Stimulated activated CD4-positive, alpha-beta T cell treated with anti-CD3 and anti-CD28 coated beads, TNF-alpha, amount 100 ng/mL, for 48 hours (primary cell): Measurements from ENCODE around the gene SLC22A25.
A peak's percentile ranks its signal among the peaks of the same experiment; 100 is the strongest.
"Not testable (repeated sequence)": the region's sequence is repeated elsewhere in the genome, so short reads cannot be mapped to it uniquely, and the experiment has no call there.

Experiments used
- DNase-seq, 3 donors: peaks; one replicate each; pipeline ENCODE4 v3.0.0-alpha.2; 2020; ENCODE audit warnings: low read depth in 3 of 3

The SLC22A25 gene

GRCh38 chr11:63235471-63236461 is 7.6 kb downstream of the SLC22A25 start:
- not testable (repeated sequence) for DNase-seq

GRCh38 chr11:63229815-63230214 is 13.6 kb downstream of the SLC22A25 start:
- no peak for DNase-seq

DNA sequence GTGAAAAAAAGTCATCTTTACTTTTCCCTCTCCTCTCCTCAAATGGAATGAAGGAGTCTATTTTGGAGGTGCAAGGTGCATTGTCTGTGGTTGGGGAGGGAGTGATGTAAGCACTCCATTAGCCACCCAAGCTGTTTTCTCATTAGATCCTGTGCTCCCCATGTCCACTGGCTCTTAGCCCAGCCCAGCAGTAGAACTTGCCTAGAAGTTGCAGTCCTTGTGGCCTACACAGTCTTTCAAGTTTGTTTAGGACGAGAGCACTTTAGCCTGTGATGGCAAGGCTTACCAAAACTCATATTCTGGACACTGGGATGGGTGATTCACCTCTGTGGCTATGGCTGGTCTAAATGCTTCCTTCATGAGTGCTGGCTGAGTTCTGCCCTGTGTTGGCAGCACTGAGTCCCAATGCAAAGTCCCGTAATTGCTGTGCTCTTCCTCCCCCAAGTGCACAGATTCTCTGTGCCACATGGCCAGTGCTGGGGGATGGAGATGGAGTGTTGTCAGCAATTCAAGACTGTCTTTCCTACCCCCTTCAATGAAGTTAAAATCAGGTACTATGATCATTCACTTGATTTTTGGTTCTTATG is 15.8 kb downstream of the SLC22A25 start:
- DNase-seq = no peak

GRCh38 chr11:63226488-63227114 is 16.8 kb downstream of the SLC22A25 start:
- no peak for DNase-seq

DNA sequence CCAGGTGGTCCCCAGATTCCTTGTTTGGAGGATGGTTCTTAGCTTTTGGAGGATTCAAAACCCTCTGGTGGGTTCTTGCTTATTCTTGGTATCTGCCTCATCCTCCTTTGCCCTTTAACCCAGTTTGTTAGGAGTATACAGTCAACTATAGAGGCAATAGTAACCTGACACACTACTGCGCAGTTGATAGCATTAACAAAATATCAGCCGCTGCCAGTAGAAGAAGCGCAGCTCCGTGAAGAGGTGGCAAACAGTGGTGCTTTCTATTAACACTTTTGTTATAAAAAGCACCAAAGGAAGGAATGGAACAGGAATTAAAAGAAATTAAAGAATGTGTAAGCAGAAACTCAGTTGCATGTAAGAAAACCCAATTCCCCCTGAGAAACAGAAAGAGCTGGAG is 29.3 kb downstream of the SLC22A25 start:
- DNase-seq = no peak

GRCh38 chr11:63212742-63213141 is 30.7 kb downstream of the SLC22A25 start:
- DNase-seq = peak in 2 of 3 donors; percentile 4 to 6

- DNase-seq = no peak
Measured at GRCh38 chr11:63210111-63210510, 33.3 kb downstream of the SLC22A25 start.
